Endothelial cell of umbilical vein (primary cell): ENCODE measurements around the gene HDAC8. TPM values are rescaled to one million over a fixed set of nuclear protein-coding genes. Genes with fewer than 3 reads are reported as not detected.
A peak's percentile ranks its signal among the peaks of the same experiment; 100 is the strongest.

Source experiments
- BruUV-seq: library from RNA; stranded (reverse); fragments of 400-500 nt; replicated peaks from 2 replicates; lab custom pipeline; 2021; lab: Mats Ljungman, UMichigan
- CTCF ChIA-PET: fragments of 300-600, 350-600 bp; sonication (Branson Sonifier 250); formaldehyde crosslinking; loops from one replicate; lab custom pipeline; 2021; ENCODE audit warnings: antibody characterized with exemption, inconsistent platforms; lab: Charles Lee
- POLR2A ChIA-PET: fragments of 300-600, 350-600 bp; sonication (Branson Sonifier 250); formaldehyde crosslinking; loops from one replicate; lab custom pipeline; 2021; ENCODE audit warnings: antibody characterized with exemption, inconsistent platforms; lab: Charles Lee
- DNase-seq: peaks from one replicate; pipeline ENCODE4 v3.0.0-alpha.2; 2011; ENCODE audit warnings: low read depth, low spot score
- FAIRE-seq: peaks from 2 replicates; lab custom pipeline; 2011; peaks lifted over from hg19 to GRCh38; lab: Jason Lieb, UNC
- H2AFZ ChIP-seq: 2 replicates; pipeline ENCODE4 v1.6.0; 2012; ENCODE audit warnings: low read depth, low read length, control low read depth, inconsistent platforms
- H3K27ac ChIP-seq: 2 replicates; pipeline ENCODE4 v1.5.1; 2011; ENCODE audit warnings: low read depth, mild to moderate bottlenecking, control low read depth, low read length, moderate library complexity; ENCODE audit not compliant: insufficient read depth
- H3K27me3 ChIP-seq, 2 experiments: 2 replicates each; pipeline versions ENCODE4 v1.6.0 to v1.6.1; 2011; ENCODE audit warnings: low read length in 2 of 2, mixed read lengths in 1 of 2; ENCODE audit not compliant: control insufficient read depth in 2 of 2, insufficient read depth in 2 of 2
- H3K36me3 ChIP-seq, 2 experiments: 2 replicates in 1 of 2; 3 replicates in 1 of 2; pipeline ENCODE4 v1.5.1; 2011; ENCODE audit warnings: low read length in 2 of 2, mild to moderate bottlenecking in 1 of 2, moderate library complexity in 1 of 2; ENCODE audit not compliant: control insufficient read depth in 2 of 2, insufficient read depth in 2 of 2; ENCODE audit errors: extremely low read depth in 1 of 2
- H3K4me1 ChIP-seq: 3 replicates; pipeline ENCODE4 v1.5.1; 2011; ENCODE audit warnings: mild to moderate bottlenecking, low read length; ENCODE audit not compliant: control insufficient read depth, insufficient read depth; ENCODE audit errors: extremely low read depth
- H3K4me2 ChIP-seq: 2 replicates; pipeline ENCODE4 v1.6.1; 2011; ENCODE audit warnings: low read length, control low read depth, mixed read lengths; ENCODE audit not compliant: insufficient read depth
- H3K4me3 ChIP-seq, 3 experiments: fragments of 200-600 bp in 1 of 3; sonication (generic), shearing (Covaris generic) in 1 of 3; replicated peaks in 1 of 3; 2 replicates each; pipeline ENCODE4 v1.5.1; 2011 to 2016; ENCODE audit warnings: control low read depth in 3 of 3, low read length in 3 of 3, mild to moderate bottlenecking in 2 of 3, inconsistent platforms in 1 of 3, low read depth in 1 of 3, moderate library complexity in 1 of 3; ENCODE audit not compliant: insufficient read depth in 1 of 3
- H3K79me2 ChIP-seq: 2 replicates; pipeline ENCODE4 v1.6.0; 2012; ENCODE audit warnings: low read length, inconsistent platforms; ENCODE audit not compliant: control insufficient read depth, insufficient read depth
- H3K9ac ChIP-seq: replicated peaks from 2 replicates; pipeline ENCODE3; 2011; ENCODE audit warnings: low read length, control low read depth; ENCODE audit not compliant: insufficient read depth; ENCODE audit errors: extremely low read depth
- H3K9me1 ChIP-seq: replicated peaks from 3 replicates; pipeline ENCODE4 v1.6.0; 2011; ENCODE audit warnings: mild to moderate bottlenecking, low read length; ENCODE audit not compliant: control insufficient read depth, insufficient read depth; ENCODE audit errors: extremely low read depth
- H3K9me3 ChIP-seq: replicated peaks from 2 replicates; pipeline ENCODE4 v1.5.1; 2012; ENCODE audit warnings: low read length, inconsistent platforms; ENCODE audit not compliant: control insufficient read depth, insufficient read depth
- H4K20me1 ChIP-seq: replicated peaks from 2 replicates; pipeline ENCODE3; 2011; ENCODE audit warnings: mild to moderate bottlenecking, low read length; ENCODE audit not compliant: control insufficient read depth, insufficient read depth; ENCODE audit errors: extremely low read depth
- CTCF ChIP-seq, 2 donors: IDR thresholded peaks; 1 replicate in 1 of 2; 2 replicates in 1 of 2; pipeline ENCODE4 v1.5.1; 2011; ENCODE audit warnings: low read length in 2 of 2, mild to moderate bottlenecking in 2 of 2, moderate library complexity in 2 of 2, control low read depth in 1 of 2, inconsistent platforms in 1 of 2, low read depth in 1 of 2; ENCODE audit not compliant: insufficient read depth in 1 of 2; ENCODE audit errors: extremely low read depth in 1 of 2
- EZH2 ChIP-seq: IDR thresholded peaks from 2 replicates; pipeline ENCODE4 v1.6.1; 2012; ENCODE audit warnings: borderline replicate concordance, low read depth, mild to moderate bottlenecking, moderate library complexity, low read length, inconsistent platforms; ENCODE audit not compliant: severe bottlenecking
- FOS ChIP-seq: IDR thresholded peaks from 2 replicates; pipeline ENCODE4 v1.6.1; 2011; ENCODE audit warnings: mild to moderate bottlenecking, low read length, moderate library complexity, borderline replicate concordance; ENCODE audit not compliant: insufficient read depth
- GATA2 ChIP-seq: IDR thresholded peaks from 2 replicates; pipeline ENCODE4 v1.7.0; 2011; ENCODE audit warnings: low read depth, mild to moderate bottlenecking, moderate library complexity, mixed read lengths, low read length; ENCODE audit not compliant: insufficient read length, insufficient read depth
- JUN ChIP-seq: IDR thresholded peaks from 2 replicates; pipeline ENCODE4 v1.6.1; 2011; ENCODE audit warnings: borderline replicate concordance, low read depth; ENCODE audit not compliant: insufficient read length, insufficient read depth
- MAX ChIP-seq: IDR thresholded peaks from 2 replicates; pipeline ENCODE4 v1.6.1; 2011; ENCODE audit not compliant: insufficient read depth, insufficient read length
- MYC ChIP-seq: IDR thresholded peaks from one replicate; pipeline ENCODE4 v1.6.1; 2011; ENCODE audit warnings: mild to moderate bottlenecking, low read depth, low read length
- POLR2A ChIP-seq: IDR thresholded peaks from 2 replicates; pipeline ENCODE4 v1.6.1; 2012; ENCODE audit warnings: low read depth, mild to moderate bottlenecking, control low read depth, low read length
- POLR2AphosphoS5 ChIP-seq: IDR thresholded peaks from 2 replicates; pipeline ENCODE4 v1.6.1; 2012; ENCODE audit warnings: low read depth, mild to moderate bottlenecking, control low read depth, low read length, moderate library complexity; ENCODE audit not compliant: insufficient read depth
- dilution Hi-C: fragments of 300-500 bp; cut with MboI; formaldehyde crosslinking; loops from one replicate; pipeline ENCODE4 v1.15.0; 2019; ENCODE audit warnings: low sequenced_read_pairs; ENCODE audit not compliant: extremely low pct_ligation_motif_present
- intact Hi-C: fragments of 100-400 bp; cut with micrococcal nuclease; formaldehyde crosslinking; loops from one replicate; pipeline ENCODE4 v1.10.0; 2022
- polyA plus RNA-seq, 4 experiments: library from polyadenylated mRNA; depleted of rRNA in 3 of 4; stranded (reverse) in 3 of 4; unstranded in 1 of 4; fragments of >200 nt; gene quantifications; 2 replicates each; pipeline versions ENCODE4 v1.2.1 to v1.2.3, GENCODE V29; 2011 to 2012; ENCODE audit warnings: missing spikeins in 1 of 4
- total RNA-seq: library from RNA; stranded (reverse); gene quantifications from 2 replicates; pipeline ENCODE4 v1.2.3, GENCODE V29; 2021

Gene HDAC8
- total and polyA plus RNA-seq, 2 donors (not counting 3 experiments of a cell fraction or from before 2014, with no cell fraction given) = 17.6 to 37.2 TPM

- ChIA-PET POLR2A (no interaction called here), CTCF (no interaction called here)
- Histone ChIP-seq H2AFZ (no peak overlapping the region), H3K4me2 (no peak overlapping the region), H4K20me1 (no peaks in the 10 kb centered on the region), H3K9me1 (no peaks in the 10 kb centered on the region), H3K4me3 (no peak overlapping the region), H3K9ac (no peak overlapping the region), H3K4me1 (no peaks in the 10 kb centered on the region), H3K79me2 (no peaks in the 10 kb centered on the region), H3K9me3 (no peaks in the 10 kb centered on the region), H3K27ac (no peak overlapping the region), H3K36me3 (no peaks in the 10 kb centered on the region), H3K27me3 (no peaks in the 10 kb centered on the region)
- no peak for TF ChIP-seq POLR2A
- peak in 1 of 2 donors; percentile 28 for TF ChIP-seq CTCF (IDR thresholded peaks at IDR 0.05; ENCODE audit: extremely low read depth in 1 of 2, insufficient read depth in 1 of 2, low read depth in 1 of 2, low read length in 2 of 2)
- TF ChIP-seq MYC = no peak
- DNase-seq (peak; percentile 32), FAIRE-seq (no peak)
- dilution Hi-C loops = no loop called here
- no TSS peak for BruUV-seq
- intact Hi-C loops = no loop called here
Measured at GRCh38 chrX:72609313-72609712, 36.7 kb upstream of the HDAC8 start.

GRCh38 chrX:72604705-72605104 is 32.1 kb upstream of the HDAC8 start:
- no peak for FAIRE-seq

More at GRCh38 chrX:72604705-72605104, 32.1 kb upstream of the HDAC8 start:
- Histone ChIP-seq H3K9me1 (no peaks in the 10 kb centered on the region), H3K27me3 (no peaks in the 10 kb centered on the region), H3K27ac (no peak overlapping the region), H3K4me2 (no peak overlapping the region), H4K20me1 (no peaks in the 10 kb centered on the region), H3K4me3 (no peak overlapping the region), H3K4me1 (no peaks in the 10 kb centered on the region), H2AFZ (no peak overlapping the region), H3K9me3 (no peaks in the 10 kb centered on the region), H3K36me3 (no peaks in the 10 kb centered on the region), H3K79me2 (no peaks in the 10 kb centered on the region), H3K9ac (no peak overlapping the region)
- BruUV-seq = no TSS peak
- DNase-seq = no peak
- CTCF ChIA-PET = no interaction called here
- dilution Hi-C loops = no loop called here
- intact Hi-C loops = no loop called here
- no peak for TF ChIP-seq EZH2
- no peak for TF ChIP-seq POLR2AphosphoS5
- TF ChIP-seq JUN = no peak
- TF ChIP-seq GATA2 = no peak
- no peak for TF ChIP-seq CTCF (IDR thresholded peaks at IDR 0.05; ENCODE audit: extremely low read depth in 1 of 2, insufficient read depth in 1 of 2, low read depth in 1 of 2, low read length in 2 of 2)
- no peak for TF ChIP-seq POLR2A
- TF ChIP-seq MYC = no peak
- no peak for TF ChIP-seq MAX
- no peak for TF ChIP-seq FOS
- POLR2A ChIA-PET = no interaction called here
